HepG2 (cell line): ENCODE measurements around the gene RABGGTA. TPM values are rescaled to one million over a fixed set of nuclear protein-coding genes. Genes with fewer than 3 reads are reported as not detected.

Experiments
- ATAC-seq: fragments of 200-7000 bp; cut with Tn5 transposase; 3 replicates; pipeline ENCODE4 v1.9.1; 2020; ENCODE audit warnings: mild to moderate bottlenecking, moderate library complexity
- BruUV-seq: library from RNA; stranded (reverse); fragments of 400-500 nt; replicated peaks from 2 replicates; lab custom pipeline; 2021; lab: Mats Ljungman, UMichigan
- CTCF ChIA-PET: fragments of 300-600 bp; formaldehyde crosslinking; extraction: SDS; loops from one replicate; lab custom pipeline; 2021; ENCODE audit warnings: low total read pairs, inconsistent platforms, low intra/inter-chr PET ratio; lab: Yijun Ruan, JAX
- POLR2A ChIA-PET: fragments of 350-600 bp; sonication (Branson Sonifier 250); formaldehyde crosslinking; loops from one replicate; lab custom pipeline; 2020; ENCODE audit warnings: antibody characterized with exemption, inconsistent platforms; lab: Yijun Ruan, JAX
- DNase-seq: peaks from one replicate; pipeline ENCODE4 v3.0.0-alpha.2; 2015; ENCODE audit warnings: low spot score
- FAIRE-seq: peaks from 3 replicates; lab custom pipeline; 2011; peaks lifted over from hg19 to GRCh38; lab: Jason Lieb, UNC
- H2AFZ ChIP-seq: one replicate; pipeline ENCODE4 v1.6.1; 2011; ENCODE audit warnings: low read length, inconsistent platforms
- H3K27ac ChIP-seq: fragments of 300-600 bp; 3 replicates; pipeline ENCODE4 v1.8.0; 2011; ENCODE audit warnings: mixed run types, mild to moderate bottlenecking, mixed read lengths, low read length, inconsistent platforms; ENCODE audit not compliant: insufficient read depth; ENCODE audit errors: extremely low read length
- H3K27me3 ChIP-seq, 2 experiments: fragments of 200-600 bp in 1 of 2; 2 replicates in 1 of 2; 3 replicates in 1 of 2; pipeline versions ENCODE4 v1.6.0 to v1.8.0; 2011; ENCODE audit warnings: low read length in 2 of 2, mild to moderate bottlenecking in 2 of 2, moderate library complexity in 2 of 2, inconsistent platforms in 1 of 2; ENCODE audit not compliant: insufficient read depth in 2 of 2, control insufficient read depth in 1 of 2
- H3K36me3 ChIP-seq, 2 experiments: fragments of 200-600 bp in 1 of 2; replicated peaks in 1 of 2; 2 replicates in 1 of 2; 3 replicates in 1 of 2; pipeline versions ENCODE4 v1.5.1 to v1.8.0; 2011; ENCODE audit warnings: low read length in 2 of 2, inconsistent platforms in 1 of 2; ENCODE audit not compliant: insufficient read depth in 2 of 2, control insufficient read depth in 1 of 2
- H3K4me1 ChIP-seq: 2 replicates; pipeline ENCODE4 v1.5.1; 2012; ENCODE audit warnings: low read length, inconsistent platforms; ENCODE audit not compliant: insufficient read depth
- H3K4me2 ChIP-seq: 2 replicates; pipeline ENCODE4 v1.6.0; 2011; ENCODE audit warnings: low read depth, low read length, inconsistent platforms
- H3K4me3 ChIP-seq, 3 experiments: fragments of 200-600 bp in 1 of 3; sonication (generic), shearing (Covaris generic) in 1 of 3; replicated peaks in 1 of 3; 2 replicates each; pipeline ENCODE4 v1.5.1; 2011 to 2016; ENCODE audit warnings: low read length in 3 of 3, inconsistent platforms in 2 of 3, low read depth in 2 of 3, mild to moderate bottlenecking in 2 of 3, control low read depth in 1 of 3, mixed read lengths in 1 of 3; ENCODE audit not compliant: insufficient read depth in 1 of 3
- H3K79me2 ChIP-seq: one replicate; pipeline ENCODE4 v1.6.1; 2011; ENCODE audit warnings: low read length, inconsistent platforms; ENCODE audit not compliant: insufficient read depth
- H3K9ac ChIP-seq: 2 replicates; pipeline ENCODE4 v1.6.0; 2011; ENCODE audit warnings: mild to moderate bottlenecking, low read depth, low read length, inconsistent platforms; ENCODE audit not compliant: insufficient read depth
- H3K9me3 ChIP-seq: 2 replicates; pipeline ENCODE4 v1.5.1; 2012; ENCODE audit warnings: mild to moderate bottlenecking, low read length
- H4K20me1 ChIP-seq: 2 replicates; pipeline ENCODE4 v1.6.0; 2011; ENCODE audit warnings: inconsistent platforms, mild to moderate bottlenecking, low read length, moderate library complexity; ENCODE audit not compliant: insufficient read depth
- AHR ChIP-seq: IDR thresholded peaks from 2 replicates; pipeline ENCODE4 v1.6.1; 2018; ENCODE audit warnings: missing genetic modification reagents, missing compliant biosample characterization
- DNMT3B ChIP-seq: conservative IDR thresholded peaks from 2 replicates; pipeline ENCODE4 v1.6.1; 2016; ENCODE audit warnings: missing biosample characterization, control low read depth
- KIAA2018 ChIP-seq: sonication (generic); formaldehyde crosslinking; IDR thresholded peaks from 2 replicates; pipeline ENCODE4 v1.5.0; 2020; ENCODE audit warnings: mild to moderate bottlenecking, missing genetic modification reagents, borderline replicate concordance
- NR0B2 ChIP-seq: sonication (generic); formaldehyde crosslinking; IDR thresholded peaks from 2 replicates; pipeline ENCODE4 v1.4.0; 2020; ENCODE audit warnings: mild to moderate bottlenecking, missing genetic modification reagents
- ZNF142 ChIP-seq: sonication (generic); formaldehyde crosslinking; IDR thresholded peaks from 2 replicates; pipeline ENCODE4 v1.4.0; 2020; ENCODE audit warnings: missing genetic modification reagents
- ZNF282 ChIP-seq: fragments of 450-650 bp; IDR thresholded peaks from 2 replicates; pipeline ENCODE4 v1.6.1; 2018; ENCODE audit not compliant: partially characterized antibody
- ZNF30 ChIP-seq: sonication (generic); formaldehyde crosslinking; IDR thresholded peaks from 2 replicates; pipeline ENCODE4 v1.5.0; 2020; ENCODE audit warnings: mild to moderate bottlenecking, missing genetic modification reagents
- ZNF333 ChIP-seq: sonication (generic); formaldehyde crosslinking; IDR thresholded peaks from 2 replicates; pipeline ENCODE4 v1.4.0; 2020; ENCODE audit warnings: mild to moderate bottlenecking, missing genetic modification reagents, borderline replicate concordance
- WGBS: methylation state at CpG from one replicate; pipeline ENCODE4 v1.1.6; 2017; ENCODE audit warnings: low lambda C conversion rate; 5-methylcytosine and 5-hydroxymethylcytosine counted together
- in situ Hi-C: cut with HindIII; loops from 2 replicates; pipeline ENCODE4 v1.10.0; 2017; ENCODE audit warnings: low pct_unique_long_range_greater_than_20kb; ENCODE audit not compliant: extremely low pct_ligation_motif_present
- intact Hi-C: fragments of 100-400 bp; cut with micrococcal nuclease; formaldehyde crosslinking; loops from one replicate; pipeline ENCODE4 v1.10.0; 2022; ENCODE audit not compliant: unreplicated experiment
- polyA plus RNA-seq, 8 experiments: library from polyadenylated mRNA; depleted of rRNA in 3 of 8; stranded (reverse) in 7 of 8; unstranded in 1 of 8; fragments of >200 nt; fragmentation: Illumina TruSeq in 4 of 8; extraction: Trizol in 4 of 8; gene quantifications; 2 replicates each; pipeline versions ENCODE4 v1.2.1 to v1.2.3, GENCODE V29; 2011 to 2016; ENCODE audit warnings: low read depth in 4 of 8, missing spikeins in 1 of 8, mixed read lengths in 1 of 8; ENCODE audit not compliant: insufficient read depth in 1 of 8
- total RNA-seq, 5 experiments: library from RNA; depleted of rRNA; stranded (reverse); fragments of >200 nt; fragmentation: Illumina TruSeq; extraction: Trizol; gene quantifications; 2 replicates each; pipeline ENCODE4 v1.2.3, GENCODE V29; 2016; ENCODE audit warnings: low read depth in 1 of 5

RABGGTA gene
- total and polyA plus RNA-seq, 2 of the 13 experiments (the other 11 are each of a cell fraction or from before 2014, with no cell fraction given), result 57.9 to 90.8 TPM

- CTCF ChIA-PET, result interaction anchor here (1.3 to 5.4 kb wide), 9 partner anchors 9 to 188 kb away, joined by 3 to 217 read pairs (median 7); partner anchors contain the start of genes CIDEB, DHRS1, MDP1 and NOP9
- DNase-seq, result peak; percentile 72
- peak overlapping the region; percentile 58 for H2AFZ ChIP-seq
- TF ChIP-seq AHR (CRISPR knock-in tag), result 0 out of 2 replicates have a peak, but pooled peaks have one; percentile 26
- peak; percentile 87 for TF ChIP-seq ZNF333 (CRISPR knock-in tag)
- TF ChIP-seq DNMT3B (CRISPR knock-in tag), result no peak
- 0 out of 2 replicates have a peak, but pooled peaks have one; percentile 51 for TF ChIP-seq NR0B2
- TF ChIP-seq ZNF30 (CRISPR knock-in tag), result 0 out of 2 replicates have a peak, but pooled peaks have one; percentile 11
- peak; percentile 36 for TF ChIP-seq ZNF282
- TF ChIP-seq ZNF142 (CRISPR knock-in tag), result no peak
- no peak for TF ChIP-seq KIAA2018 (CRISPR knock-in tag)
These were observed 28.0 kb downstream of the RABGGTA start for GRCh38 chr14:24243336-24243836.

More at GRCh38 chr14:24243336-24243836, 28.0 kb downstream of the RABGGTA start:
- peaks cover 18 to 28% of the 10 kb centered on the region in 2 experiments for H3K36me3 ChIP-seq
- ATAC-seq (peak; percentile 12), FAIRE-seq (peak; percentile 15)
- H3K9me3 ChIP-seq, result no peaks in the 10 kb centered on the region
- peaks cover 11% of the 10 kb centered on the region for H3K79me2 ChIP-seq
- peak overlapping the region; percentile 91 for H3K27ac ChIP-seq
- BruUV-seq, result no TSS peak
- intact Hi-C loops, result loop anchor here (1.0 to 2.0 kb wide), 5 partner anchors 28 to 187 kb away; partner anchors contain the start of genes IPO4 and RABGGTA
- in situ Hi-C loops, result loop anchor here (5.0 to 10.0 kb wide), 2 partner anchors 54 to 191 kb away; partner anchors contain the start of genes DHRS1 and NOP9
- H3K9ac ChIP-seq, result peak overlapping the region; percentile 77
- H3K27me3 ChIP-seq, result no peaks in the 10 kb centered on the region; a peak in 1 of 5 replicates
- 29% methylated on average over 10 of the region's 10 CpGs for WGBS
- POLR2A ChIA-PET, result interaction anchor here (0.7 to 18.0 kb wide), 42 partner anchors 9 to 937 kb away, joined by 3 to 850 read pairs (median 20); partner anchors contain the start of genes BCL2L2, CBLN3, CHMP4A and CIDEB
- 0 out of 2 replicates have a peak, but pooled peaks cover 3% of the 10 kb centered on the region for H4K20me1 ChIP-seq
- H3K4me2 ChIP-seq, result peak overlapping the region; percentile 87
- peaks cover 47% of the 10 kb centered on the region for H3K4me1 ChIP-seq
- peak overlapping the region; percentile 47 to 81 (median 71) for H3K4me3 ChIP-seq
